Testis (tissue), 2 donors: ENCODE data around the gene PSMC1.
A peak's percentile ranks its signal among the peaks of the same experiment; 100 is the strongest.

Experiments used
- POLR2A ChIP-seq: fragments of 450-650 bp; IDR thresholded peaks from one replicate; pipeline ENCODE4 v1.6.1; 2017; ENCODE audit warnings: antibody characterized with exemption, mild to moderate bottlenecking, moderate library complexity
- TF ChIP-seq, protein P1 (sequence below), 3 experiments: fragments of 450-650 bp in 2 of 3; fragments of 200-600 bp in 1 of 3; sonication (generic) in 1 of 3; IDR thresholded peaks; one replicate each; pipeline ENCODE4 v1.5.1; 2016 to 2019; ENCODE audit warnings: antibody characterized with exemption in 3 of 3, mild to moderate bottlenecking in 2 of 3, moderate library complexity in 1 of 3

DNA sequence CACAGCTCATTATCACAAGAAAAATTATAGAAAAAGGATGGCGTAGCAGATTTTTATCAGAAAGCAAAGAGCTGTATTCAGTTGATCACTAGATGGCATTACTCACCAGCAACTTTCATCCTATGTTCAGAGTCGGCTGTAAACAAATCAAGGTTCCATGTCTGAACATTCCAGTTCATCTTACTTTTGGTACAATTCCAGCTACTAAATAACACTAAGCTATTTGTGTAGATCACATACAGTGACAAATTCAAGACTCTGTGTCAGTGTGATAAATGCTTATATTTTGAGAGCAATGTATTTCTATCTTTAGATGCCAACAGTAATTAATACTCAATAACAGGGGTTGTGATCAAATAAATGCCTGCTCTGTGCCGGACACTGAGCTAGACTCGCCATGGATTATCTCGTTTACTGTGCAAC lies 45.3 kb downstream of the PSMC1 start:
- TF ChIP-seq, protein P1, sequence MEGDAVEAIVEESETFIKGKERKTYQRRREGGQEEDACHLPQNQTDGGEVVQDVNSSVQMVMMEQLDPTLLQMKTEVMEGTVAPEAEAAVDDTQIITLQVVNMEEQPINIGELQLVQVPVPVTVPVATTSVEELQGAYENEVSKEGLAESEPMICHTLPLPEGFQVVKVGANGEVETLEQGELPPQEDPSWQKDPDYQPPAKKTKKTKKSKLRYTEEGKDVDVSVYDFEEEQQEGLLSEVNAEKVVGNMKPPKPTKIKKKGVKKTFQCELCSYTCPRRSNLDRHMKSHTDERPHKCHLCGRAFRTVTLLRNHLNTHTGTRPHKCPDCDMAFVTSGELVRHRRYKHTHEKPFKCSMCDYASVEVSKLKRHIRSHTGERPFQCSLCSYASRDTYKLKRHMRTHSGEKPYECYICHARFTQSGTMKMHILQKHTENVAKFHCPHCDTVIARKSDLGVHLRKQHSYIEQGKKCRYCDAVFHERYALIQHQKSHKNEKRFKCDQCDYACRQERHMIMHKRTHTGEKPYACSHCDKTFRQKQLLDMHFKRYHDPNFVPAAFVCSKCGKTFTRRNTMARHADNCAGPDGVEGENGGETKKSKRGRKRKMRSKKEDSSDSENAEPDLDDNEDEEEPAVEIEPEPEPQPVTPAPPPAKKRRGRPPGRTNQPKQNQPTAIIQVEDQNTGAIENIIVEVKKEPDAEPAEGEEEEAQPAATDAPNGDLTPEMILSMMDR (IDR thresholded peaks at IDR 0.05) = peak in 2 of 3 experiments; percentile 31 to 34
- no peak for TF ChIP-seq POLR2A
